ENCODE measurements around the gene FOXO1. TPM values are rescaled to one million over a fixed set of nuclear protein-coding genes. Genes with fewer than 3 reads are reported as not detected.

Gene FOXO1
- total and polyA plus RNA-seq, 9 of the 15 experiments (the other 6 are each of a cell fraction or from before 2014, with no cell fraction given): 0.04 to 0.73 (median 0.20) TPM

DNA sequence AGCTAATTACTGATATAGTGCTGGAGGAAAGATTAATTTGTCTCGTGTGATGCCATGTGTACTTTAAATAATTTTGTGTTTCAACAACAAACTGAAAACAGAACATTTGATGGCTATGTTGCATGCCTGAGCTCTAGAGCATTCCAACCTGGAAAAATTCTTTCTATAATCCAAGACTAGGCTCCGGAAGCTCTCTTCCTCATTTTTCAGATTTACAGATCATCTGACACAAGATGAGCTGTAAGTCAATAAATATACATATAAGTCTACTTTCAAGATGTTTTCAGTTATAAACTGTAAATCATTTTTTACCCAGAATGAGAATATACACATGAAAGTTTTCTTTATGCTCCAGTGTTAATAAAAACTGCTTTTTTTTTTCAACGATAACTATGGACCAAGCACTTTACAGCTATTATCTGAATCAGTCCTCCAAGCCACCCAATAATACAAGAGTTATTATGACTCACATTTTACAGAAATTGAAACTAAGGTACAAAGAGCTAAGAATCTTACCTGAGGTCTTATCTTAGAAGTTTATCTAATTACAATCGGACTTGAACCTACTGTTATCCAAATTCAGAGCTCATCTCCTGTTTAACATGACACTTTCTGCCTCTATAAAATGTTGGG is 6.4 kb upstream of the FOXO1 start:
- Histone ChIP-seq H4K20me1 (replicated peaks; ENCODE audit: control insufficient read depth, insufficient read depth, low read length) (no peaks in the 10 kb centered on the region), H2AFZ (ENCODE audit: low read depth, low read length) (no peak overlapping the region), H3K9ac (ENCODE audit: insufficient read depth in 1 of 2, low read depth in 2 of 2, low read length in 2 of 2) (no peak overlapping the region), H3K4me1 (replicated peaks in 1 of 2; ENCODE audit: control insufficient read depth in 2 of 2, insufficient read depth in 2 of 2, low read length in 2 of 2) (peaks cover 2 to 14% of the 10 kb centered on the region in 2 experiments; a peak in 2 of 5 replicates), H3K4me2 (ENCODE audit: insufficient read depth, low read length) (no peak overlapping the region), H3K27ac (ENCODE audit: extremely low read depth, low read depth, low read length) (no peak overlapping the region), H3K4me3 (no peak overlapping the region), H3K36me3 (ENCODE audit: control insufficient read depth, insufficient read depth, low read length) (no peaks in the 10 kb centered on the region), H3K27me3 (ENCODE audit: control insufficient read depth in 2 of 2, insufficient read depth in 2 of 2, low read length in 2 of 2) (no peaks in the 10 kb centered on the region), H3K79me2 (ENCODE audit: control insufficient read depth, insufficient read depth, low read length) (no peaks in the 10 kb centered on the region), H3K9me3 (replicated peaks; ENCODE audit: control insufficient read depth, insufficient read depth, low read depth, low read length) (no peaks in the 10 kb centered on the region), H3K9me1 (ENCODE audit: control insufficient read depth, insufficient read depth, low read length) (no peaks in the 10 kb centered on the region)
- TF ChIP-seq FOSL1 (tag; conservative IDR thresholded peaks at IDR 0.05) (peak; percentile 19; the same call in 1 of the 2 replicates), KLF10 (CRISPR knock-in tag; IDR thresholded peaks at IDR 0.05) (no peak), ARHGAP35 (IDR thresholded peaks at IDR 0.05; ENCODE audit: partially characterized antibody) (no peak)
- TF ChIP-seq, protein P1, sequence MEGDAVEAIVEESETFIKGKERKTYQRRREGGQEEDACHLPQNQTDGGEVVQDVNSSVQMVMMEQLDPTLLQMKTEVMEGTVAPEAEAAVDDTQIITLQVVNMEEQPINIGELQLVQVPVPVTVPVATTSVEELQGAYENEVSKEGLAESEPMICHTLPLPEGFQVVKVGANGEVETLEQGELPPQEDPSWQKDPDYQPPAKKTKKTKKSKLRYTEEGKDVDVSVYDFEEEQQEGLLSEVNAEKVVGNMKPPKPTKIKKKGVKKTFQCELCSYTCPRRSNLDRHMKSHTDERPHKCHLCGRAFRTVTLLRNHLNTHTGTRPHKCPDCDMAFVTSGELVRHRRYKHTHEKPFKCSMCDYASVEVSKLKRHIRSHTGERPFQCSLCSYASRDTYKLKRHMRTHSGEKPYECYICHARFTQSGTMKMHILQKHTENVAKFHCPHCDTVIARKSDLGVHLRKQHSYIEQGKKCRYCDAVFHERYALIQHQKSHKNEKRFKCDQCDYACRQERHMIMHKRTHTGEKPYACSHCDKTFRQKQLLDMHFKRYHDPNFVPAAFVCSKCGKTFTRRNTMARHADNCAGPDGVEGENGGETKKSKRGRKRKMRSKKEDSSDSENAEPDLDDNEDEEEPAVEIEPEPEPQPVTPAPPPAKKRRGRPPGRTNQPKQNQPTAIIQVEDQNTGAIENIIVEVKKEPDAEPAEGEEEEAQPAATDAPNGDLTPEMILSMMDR (IDR thresholded peaks at IDR 0.05 in 2 of 3, conservative IDR thresholded peaks at IDR 0.05 in 1 of 3; ENCODE audit: insufficient read depth in 2 of 3, low read depth in 1 of 3, low read length in 3 of 3): no peak
- in situ Hi-C loops (cut with MboI) (no loop called here), intact Hi-C loops (cut with micrococcal nuclease) (no loop called here)
- no peak for DNase-seq (ENCODE audit: extremely low read depth in 1 of 4, low spot score in 3 of 4)
- FAIRE-seq: no peak
- peak; percentile 12; the same call in 2 of the 3 replicates for ATAC-seq
- 7% methylated on average over 4 of the region's 4 CpGs for WGBS (ENCODE audit: insufficient coverage, low coverage, missing lambda C conversion rate)
- POLR2A ChIA-PET: interaction anchor here (0.7 kb wide), 1 partner anchor 58 kb away, joined by 3 read pairs; no protein-coding TSS in a partner anchor
- CTCF ChIA-PET (ENCODE audit: low intra/inter-chr PET ratio): no interaction called here
- BruUV-seq (replicated peaks): no TSS peak
